Measurements from ENCODE around the gene AMTN.
"Not testable (repeated sequence)": the region's sequence is repeated elsewhere in the genome, so short reads cannot be mapped to it uniquely, and the experiment has no call there.

Gene AMTN, protein sequence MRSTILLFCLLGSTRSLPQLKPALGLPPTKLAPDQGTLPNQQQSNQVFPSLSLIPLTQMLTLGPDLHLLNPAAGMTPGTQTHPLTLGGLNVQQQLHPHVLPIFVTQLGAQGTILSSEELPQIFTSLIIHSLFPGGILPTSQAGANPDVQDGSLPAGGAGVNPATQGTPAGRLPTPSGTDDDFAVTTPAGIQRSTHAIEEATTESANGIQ

GRCh38 chr4:70518269-70518668 is at the start of gene AMTN:
AMTN (plus strand) TSS chr4:70518569; CDS start chr4:70518778, 209 bp downstream.
- no peak for DNase-seq

DNA sequence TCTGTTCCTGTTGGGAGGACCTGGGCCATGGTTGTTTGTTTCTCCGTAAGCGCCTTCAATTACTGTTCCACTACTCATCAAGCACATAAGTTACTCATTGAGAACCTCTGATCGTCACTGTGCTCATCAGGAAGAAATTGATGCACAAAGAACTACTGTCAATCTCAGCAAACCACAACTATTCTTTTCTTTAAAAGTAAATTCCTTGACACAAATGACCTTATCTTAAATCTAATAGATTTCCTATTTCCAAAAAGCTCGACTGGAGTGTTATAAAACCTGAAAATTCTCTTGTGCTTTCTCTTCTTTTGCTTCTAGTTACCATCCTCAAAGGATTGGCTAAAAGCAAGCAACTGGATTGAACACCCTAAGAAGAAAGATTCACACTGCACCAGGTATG is 46.5 kb upstream of the AMTN start, which contains the start of gene MUC7:
MUC7 (plus strand) TSS at position 301 of the 400 bp plus-strand sequence. CDS start 1,825 bp downstream, outside the sequence.
- DNase-seq, result no peak

GRCh38 chr4:70473679-70474078 is 44.7 kb upstream of the AMTN start:
- DNase-seq, result no peak

DNA sequence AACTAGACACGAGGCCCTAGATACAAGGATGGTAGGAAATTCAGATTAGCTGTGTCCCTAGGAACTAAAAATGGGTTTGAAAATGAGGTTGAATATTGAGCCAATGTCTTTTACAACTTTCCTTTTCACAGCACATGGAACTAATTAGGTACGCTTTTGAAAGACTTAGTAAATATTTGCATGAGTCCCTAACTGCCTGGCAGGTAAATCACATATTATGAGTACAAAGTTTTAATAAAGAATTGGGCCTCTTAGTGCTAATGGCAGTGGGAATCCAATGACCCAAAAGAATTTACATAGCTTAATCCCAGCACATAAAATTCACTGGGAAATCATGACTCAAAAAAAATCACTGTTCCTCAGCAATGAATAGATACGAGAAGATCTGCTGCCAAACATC is 29.6 kb upstream of the AMTN start:
- no peak for DNase-seq

DNA sequence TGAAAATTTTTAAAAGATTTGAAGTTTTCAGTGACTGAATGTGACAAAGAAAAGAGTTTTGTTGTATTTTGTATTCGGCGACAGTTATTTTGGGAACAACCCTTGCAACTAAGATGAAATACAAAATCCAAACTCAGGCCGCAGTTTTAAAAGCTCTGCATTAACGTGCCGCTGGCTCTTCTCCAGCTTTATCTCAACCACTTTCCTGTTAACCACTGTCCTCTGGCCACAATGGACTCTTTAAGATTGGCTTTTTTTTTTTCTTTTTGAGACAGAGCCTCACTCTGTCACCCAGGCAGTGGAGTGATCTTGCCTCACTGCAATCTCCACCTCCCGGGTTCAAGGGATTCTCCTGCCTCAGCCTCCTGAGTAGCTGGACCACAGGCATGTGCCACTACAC is 22.1 kb upstream of the AMTN start:
- DNase-seq, result no peak

DNA sequence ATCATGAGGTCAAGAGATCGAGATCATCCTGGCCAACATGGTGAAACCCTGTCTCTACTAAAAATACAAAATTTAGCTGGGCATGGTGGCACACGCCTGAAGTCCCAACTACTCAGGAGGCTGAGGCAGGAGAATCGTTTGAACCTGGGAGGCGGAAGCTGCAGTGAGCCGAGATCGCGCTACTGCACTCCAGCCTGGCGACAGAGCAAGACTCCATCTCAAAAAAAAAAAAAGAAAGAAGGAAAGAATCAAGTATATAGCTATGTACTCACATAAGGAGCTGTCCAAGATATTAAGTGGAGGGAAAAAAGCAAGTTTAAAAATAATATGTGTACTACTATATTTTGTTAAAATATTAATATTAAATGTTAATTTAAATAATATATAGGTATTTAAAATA is 16.5 kb upstream of the AMTN start:
- DNase-seq, result not testable (repeated sequence)

DNA sequence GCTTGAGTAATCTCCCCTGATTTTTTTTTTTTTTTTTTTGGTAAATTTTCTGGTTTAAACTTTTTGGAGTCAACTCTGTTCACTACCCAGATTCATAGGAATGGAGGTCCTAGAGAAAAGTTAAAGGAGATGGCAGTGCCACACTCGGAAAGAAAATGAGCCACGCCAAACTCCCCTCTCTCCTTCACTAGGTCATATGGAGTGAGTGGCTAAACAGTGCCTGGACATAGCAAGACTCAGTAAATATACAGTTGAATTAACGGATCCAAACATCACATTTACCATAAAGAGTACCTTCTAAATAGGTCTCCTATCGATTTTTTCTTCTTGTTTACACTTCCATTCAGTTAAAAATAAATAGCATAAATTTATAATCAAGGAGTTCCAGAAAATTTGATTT is 13.6 kb upstream of the AMTN start:
- no peak for DNase-seq

GRCh38 chr4:70505151-70505748 is 13.1 kb upstream of the AMTN start:
- no peak for DNase-seq

DNA sequence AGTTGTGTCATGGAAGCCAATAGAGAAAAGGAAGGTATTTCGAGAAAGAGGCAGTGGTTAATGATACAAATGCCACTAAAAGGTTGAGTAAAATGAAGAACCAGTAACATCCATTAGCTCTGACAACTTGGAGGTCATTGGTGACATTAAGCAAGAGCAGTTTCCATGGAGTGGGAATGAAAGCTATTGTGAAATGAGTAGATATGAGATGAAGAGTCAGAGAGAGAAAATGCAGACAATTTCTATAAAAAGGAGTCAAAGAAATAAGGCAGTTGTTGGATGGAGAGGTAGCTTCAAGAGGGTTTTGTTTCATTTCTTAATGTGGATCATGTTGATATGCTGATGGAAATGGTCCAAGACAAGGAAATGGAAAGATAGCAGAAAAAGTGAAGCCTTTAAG is 9.6 kb upstream of the AMTN start:
- no peak for DNase-seq

GRCh38 chr4:70511365-70511764 is 7.0 kb upstream of the AMTN start:
- no peak for DNase-seq

GRCh38 chr4:70515367-70516250 is 2.8 kb upstream of the AMTN start:
- DNase-seq, result no peak

- no peak for DNase-seq
Observed at GRCh38 chr4:70518716-70519115, 347 bp downstream of the AMTN start.

DNA sequence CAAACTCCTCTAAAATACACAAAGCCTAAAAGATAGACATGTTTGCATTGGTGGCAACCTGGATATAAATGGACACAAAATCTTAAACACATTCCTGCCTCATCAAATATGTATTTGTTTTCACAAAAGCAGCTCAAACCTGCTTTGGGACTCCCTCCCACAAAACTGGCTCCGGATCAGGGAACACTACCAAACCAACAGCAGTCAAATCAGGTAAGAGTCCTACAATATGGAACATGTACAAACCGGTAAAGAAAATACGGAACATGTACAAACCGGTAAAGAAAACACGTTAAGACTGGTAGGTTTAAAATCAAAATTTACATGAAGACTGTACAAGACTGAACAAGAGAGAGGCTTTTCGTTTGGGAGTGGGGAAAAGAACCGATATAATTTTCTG is 4.3 kb downstream of the AMTN start:
- no peak for DNase-seq

GRCh38 chr4:70530997-70531396 is 12.6 kb downstream of the AMTN start:
- DNase-seq, result no peak

DNA sequence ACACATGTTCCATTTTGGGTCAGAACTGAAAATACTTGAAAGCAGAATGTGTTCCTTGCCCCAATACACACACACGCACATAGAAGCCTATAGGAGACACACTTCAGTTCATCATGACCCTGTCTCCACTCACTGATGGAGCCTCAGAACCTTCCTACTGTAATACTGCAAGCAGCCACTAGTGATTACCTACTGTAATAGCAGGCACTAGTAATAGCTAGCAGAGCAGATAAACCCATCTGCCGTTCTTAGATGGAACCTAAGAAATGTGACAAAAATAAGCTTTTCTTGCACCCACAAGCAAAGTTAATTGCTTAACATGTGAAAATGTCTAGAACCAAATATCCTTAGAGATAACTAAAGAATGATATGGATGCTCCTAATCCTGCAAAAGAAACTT is 13.6 kb downstream of the AMTN start:
- no peak for DNase-seq

GRCh38 chr4:70533211-70533610 is 14.8 kb downstream of the AMTN start:
- no peak for DNase-seq

DNA sequence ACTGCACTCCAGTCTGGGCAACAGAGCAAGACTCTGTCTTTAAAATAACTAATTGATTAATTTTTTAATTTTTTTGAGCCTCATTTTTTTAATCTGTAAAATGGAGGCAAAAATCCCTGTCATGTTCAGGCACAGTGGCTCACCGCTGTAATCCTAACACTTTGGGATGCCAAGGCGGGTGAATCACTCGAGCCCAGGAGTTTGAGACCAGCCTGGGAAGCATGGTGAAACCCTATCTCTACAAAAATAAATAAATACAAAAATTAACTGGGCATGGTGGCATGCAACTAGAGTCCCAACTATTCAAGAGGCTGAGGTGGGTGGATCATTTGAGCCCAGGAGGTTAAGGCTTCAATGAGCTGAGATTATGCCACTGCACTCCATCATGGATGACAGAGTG is 15.4 kb downstream of the AMTN start:
- no peak for DNase-seq

DNA sequence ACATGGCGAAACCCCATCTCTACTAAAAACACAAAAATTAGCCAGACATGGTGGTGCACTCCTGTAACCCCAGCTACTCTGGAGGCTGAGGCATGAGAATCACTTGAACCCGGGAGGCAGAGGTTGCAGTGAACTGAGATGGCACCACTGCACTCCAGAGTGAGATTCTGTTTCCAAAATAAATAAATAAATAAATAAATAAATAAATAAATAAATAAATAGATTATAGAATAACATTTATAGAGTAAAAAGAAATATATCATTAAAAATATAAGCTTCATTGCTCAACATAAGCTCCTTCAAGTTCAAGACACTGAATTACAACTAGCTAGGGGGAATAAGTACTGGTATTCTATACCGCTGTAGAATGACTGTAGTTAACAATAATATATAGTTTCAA is 16.5 kb downstream of the AMTN start:
- not testable (repeated sequence) for DNase-seq

DNA sequence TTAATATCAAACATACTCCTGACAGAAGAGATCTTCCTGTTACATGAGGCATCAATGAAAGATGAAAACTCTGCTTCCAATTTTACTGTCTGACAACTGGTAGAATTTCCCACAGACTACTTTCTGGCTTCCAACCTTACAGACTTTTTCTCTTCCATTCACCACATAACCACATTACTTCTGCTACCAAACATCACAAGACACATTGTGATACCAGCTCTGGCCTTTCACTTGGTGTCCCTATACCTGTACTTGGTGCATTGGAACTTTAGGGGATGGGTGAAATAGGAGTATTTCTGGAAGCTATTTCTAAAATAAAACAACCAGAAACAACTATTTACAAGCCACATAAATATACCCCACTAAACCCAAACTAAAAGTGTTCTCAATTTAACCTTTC is 20.5 kb downstream of the AMTN start:
- DNase-seq, result no peak

- DNase-seq, result no peak
Observed at GRCh38 chr4:70544279-70544868, 26.0 kb downstream of the AMTN start.

DNA sequence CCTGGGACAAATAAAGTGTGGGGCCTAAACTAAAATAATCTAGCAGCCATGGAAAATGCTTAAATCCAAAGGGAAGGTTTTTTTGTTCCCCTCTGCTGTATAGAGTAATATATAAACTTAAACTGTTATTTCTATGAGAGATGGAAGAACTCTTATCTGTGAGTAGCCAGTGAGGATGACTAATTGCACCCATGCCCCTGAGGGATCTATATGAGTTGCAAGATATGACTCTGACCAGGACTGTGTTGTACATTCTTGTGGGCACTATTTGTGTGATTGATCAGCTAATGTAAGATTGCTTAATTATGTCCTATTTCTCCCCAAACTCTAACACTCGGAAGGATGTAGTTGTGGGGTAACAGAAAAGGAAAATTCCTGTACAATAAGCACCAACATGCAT is 38.5 kb downstream of the AMTN start:
- DNase-seq, result no peak

GRCh38 chr4:70559211-70559830 is 41.0 kb downstream of the AMTN start:
- no peak for DNase-seq

GRCh38 chr4:70559924-70560323 is 41.6 kb downstream of the AMTN start:
- DNase-seq, result no peak
